K562 (cell line): Measurements from ENCODE around the gene SHANK3.

ENCODE experiments used
- HDAC2 ChIP-seq: fragments of 450-650 bp; IDR thresholded peaks from 2 replicates; pipeline ENCODE4 v1.6.1; 2016; ENCODE audit warnings: mild to moderate bottlenecking
- ZKSCAN8 ChIP-seq: fragments of 200-800 bp; sonication (Bioruptor generic); IDR thresholded peaks from 2 replicates; pipeline ENCODE4 v1.6.1; 2016; ENCODE audit warnings: missing genetic modification characterization, missing compliant biosample characterization
- TF ChIP-seq, protein P1 (sequence below): sonication (generic); formaldehyde crosslinking; IDR thresholded peaks from 2 replicates; pipeline ENCODE4 v1.8.1; 2023; ENCODE audit warnings: mild to moderate bottlenecking, missing genetic modification reagents

DNA sequence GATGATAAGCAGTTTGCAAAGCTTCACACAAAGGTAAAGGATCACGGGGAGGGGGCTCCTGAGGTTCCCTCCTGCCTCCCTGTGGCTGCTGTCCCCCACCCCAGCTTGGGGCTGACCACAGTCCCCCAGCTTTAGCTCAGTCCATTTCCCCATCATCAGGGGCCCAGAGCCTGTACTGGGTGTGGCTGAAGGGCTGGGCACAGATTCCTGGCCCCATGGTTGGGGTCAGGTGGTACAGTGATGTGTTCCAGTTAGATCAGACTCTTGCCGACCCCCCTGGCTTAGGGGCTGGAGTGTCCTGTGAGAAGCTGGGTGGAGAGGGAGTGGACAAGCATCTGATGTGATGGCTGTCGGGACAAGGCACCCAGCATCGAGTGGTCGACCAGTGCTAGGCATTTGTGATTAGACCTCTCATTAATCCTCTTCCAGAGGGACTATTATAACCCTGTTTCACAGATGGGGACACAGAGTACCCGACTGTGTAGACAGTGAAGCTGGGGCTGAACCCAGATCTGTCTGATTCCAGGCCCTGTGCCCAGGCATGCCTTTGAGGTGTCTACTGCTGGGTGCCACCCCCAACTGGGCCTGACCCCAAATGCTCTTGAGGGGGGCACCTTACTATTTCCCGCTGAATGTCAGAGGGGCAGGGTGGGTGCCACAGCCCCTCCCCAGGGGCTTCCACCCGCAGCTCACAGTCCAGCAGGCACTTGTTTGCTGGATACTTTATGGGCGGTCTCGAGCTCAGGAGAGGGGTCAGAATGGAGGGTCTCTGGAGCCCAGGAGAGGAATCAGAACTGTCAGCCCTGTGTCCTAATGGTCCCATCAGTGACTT lies 4.3 kb downstream of the SHANK3 start:
- TF ChIP-seq HDAC2 (no peak), ZKSCAN8 (CRISPR knock-in tag) (no peak)
- TF ChIP-seq, protein P1, sequence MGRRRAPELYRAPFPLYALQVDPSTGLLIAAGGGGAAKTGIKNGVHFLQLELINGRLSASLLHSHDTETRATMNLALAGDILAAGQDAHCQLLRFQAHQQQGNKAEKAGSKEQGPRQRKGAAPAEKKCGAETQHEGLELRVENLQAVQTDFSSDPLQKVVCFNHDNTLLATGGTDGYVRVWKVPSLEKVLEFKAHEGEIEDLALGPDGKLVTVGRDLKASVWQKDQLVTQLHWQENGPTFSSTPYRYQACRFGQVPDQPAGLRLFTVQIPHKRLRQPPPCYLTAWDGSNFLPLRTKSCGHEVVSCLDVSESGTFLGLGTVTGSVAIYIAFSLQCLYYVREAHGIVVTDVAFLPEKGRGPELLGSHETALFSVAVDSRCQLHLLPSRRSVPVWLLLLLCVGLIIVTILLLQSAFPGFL: no peak
